Renal cortical epithelial cell (primary cell): ENCODE measurements around the gene CHST10. TPM values are rescaled to one million over a fixed set of nuclear protein-coding genes. Genes with fewer than 3 reads are reported as not detected.
"Not testable (repeated sequence)": the region's sequence is repeated elsewhere in the genome, so short reads cannot be mapped to it uniquely, and the experiment has no call there.

Experiments used
- DNase-seq: peaks from one replicate; pipeline ENCODE4 v3.0.0-alpha.2; 2011; ENCODE audit warnings: low read depth
- total RNA-seq: library from RNA; depleted of rRNA; stranded (reverse); fragments of >200 nt; gene quantifications from 2 replicates; pipeline ENCODE4 v1.2.3, GENCODE V29; 2014

Gene CHST10
- total RNA-seq, 1 donor from 2014 or later, result 18.2 TPM

DNA sequence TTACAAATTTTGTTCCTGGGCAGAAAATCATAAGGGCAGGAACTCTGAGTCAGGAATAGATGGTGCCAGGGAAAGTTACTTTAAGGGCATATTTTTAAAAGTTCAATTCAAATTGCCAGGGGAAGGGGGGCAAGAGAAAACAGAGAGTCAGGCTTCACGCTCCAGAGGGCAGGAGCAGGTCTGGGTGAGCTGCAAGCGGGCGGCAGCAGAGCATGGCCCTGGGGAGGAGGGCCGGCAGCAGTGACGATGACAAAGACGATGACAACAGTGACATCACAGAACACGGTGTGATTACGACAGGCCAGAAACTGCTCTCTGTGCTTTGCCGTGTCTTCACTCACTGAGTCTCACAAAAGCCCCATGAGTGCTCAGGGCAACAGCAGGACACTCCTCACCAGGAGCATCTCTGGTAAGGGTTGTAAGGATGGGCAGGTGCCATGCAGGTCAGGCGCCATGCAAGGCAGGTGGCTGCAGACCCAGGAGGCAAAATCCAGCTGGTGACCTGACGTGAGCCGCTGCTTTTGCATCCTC lies 23.3 kb downstream of the CHST10 start:
- DNase-seq, result peak; percentile 57

GRCh38 chr2:100393362-100393761 lies 24.1 kb downstream of the CHST10 start:
- DNase-seq, result no peak

DNA sequence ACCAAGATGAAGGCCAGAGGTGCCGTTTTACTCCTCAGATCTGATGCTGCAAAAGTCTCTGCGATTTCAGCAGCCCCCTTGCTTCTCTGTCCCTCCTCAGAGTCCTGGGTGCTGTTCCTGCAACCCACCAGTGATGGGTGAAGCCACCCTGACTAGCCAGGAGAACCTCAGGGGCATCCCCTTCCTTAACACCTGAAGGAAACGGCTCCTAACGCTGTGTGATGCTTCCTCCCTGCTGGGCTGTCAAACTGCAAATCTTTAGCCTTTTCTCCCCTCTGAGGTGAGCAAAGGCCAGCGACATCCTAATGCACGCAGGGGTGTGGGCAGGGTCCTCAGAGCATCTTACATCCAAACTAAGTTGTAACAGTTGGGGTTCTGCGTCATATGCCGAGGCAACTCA lies 24.8 kb downstream of the CHST10 start:
- no peak for DNase-seq

GRCh38 chr2:100391735-100392515 lies 25.5 kb downstream of the CHST10 start:
- no peak for DNase-seq

DNA sequence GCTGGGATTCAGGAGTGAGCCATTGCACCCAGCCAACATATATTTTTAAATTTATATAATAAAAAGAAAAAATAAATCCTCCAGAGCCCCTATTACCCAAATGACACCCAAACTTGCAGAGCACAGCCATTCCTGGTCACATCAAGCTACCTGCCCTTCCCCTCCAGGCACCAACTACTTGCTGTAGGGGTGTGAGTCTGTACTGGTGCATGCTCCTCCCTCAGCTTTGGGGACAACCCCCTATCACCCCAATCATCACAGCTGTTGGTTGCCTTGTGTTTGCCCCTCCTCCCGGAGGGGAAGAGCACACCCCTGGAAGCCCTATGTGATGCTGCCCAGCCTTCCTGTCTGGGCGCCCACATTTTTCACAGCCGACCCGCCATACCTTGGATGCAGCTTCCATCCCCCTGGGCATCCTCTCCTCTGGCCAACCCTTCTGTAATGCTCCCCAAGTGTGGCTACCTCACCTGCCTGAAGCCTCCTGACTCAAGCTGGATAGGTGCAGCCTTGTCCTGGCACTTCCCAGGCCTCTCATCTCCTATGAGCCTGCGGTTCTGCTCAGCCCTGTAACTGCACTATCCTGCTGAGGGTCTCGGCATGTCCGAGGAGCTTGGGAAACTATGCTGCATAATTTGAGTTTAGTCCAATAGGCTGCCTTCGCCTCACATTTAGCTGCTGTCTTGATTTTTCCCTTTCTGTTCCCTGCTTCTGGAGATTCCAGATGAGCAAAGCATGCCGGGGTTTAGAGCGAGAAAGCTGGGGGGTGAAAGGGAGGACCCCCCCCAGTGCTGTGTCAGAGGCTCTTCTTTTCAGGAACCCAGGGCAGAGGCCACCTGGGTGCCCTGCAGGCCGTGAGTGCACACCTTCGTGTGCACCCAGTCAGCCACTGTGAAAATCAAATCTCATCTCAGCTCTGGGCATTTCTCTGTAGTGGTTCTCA lies 27.2 kb downstream of the CHST10 start:
- DNase-seq, result no peak

DNA sequence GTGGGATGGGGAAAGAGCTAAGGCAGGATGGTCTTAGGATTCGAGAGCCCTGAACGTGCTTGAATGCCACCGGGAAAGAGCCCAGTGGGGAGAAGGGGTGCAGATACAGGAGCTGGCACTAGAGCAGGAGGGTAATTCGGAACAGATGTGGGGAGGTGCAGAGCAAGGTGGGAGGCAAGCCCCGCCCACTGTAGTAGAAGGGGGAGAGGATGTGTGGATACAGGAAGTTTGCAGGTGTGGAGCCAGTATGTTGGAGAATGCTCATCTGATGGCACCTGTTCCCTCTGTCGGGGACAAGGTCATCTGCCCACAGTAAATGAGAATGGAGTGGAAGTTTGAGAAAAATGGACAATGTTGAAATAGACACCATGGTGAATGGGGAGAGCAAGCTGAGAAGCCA lies 28.8 kb downstream of the CHST10 start:
- no peak for DNase-seq

GRCh38 chr2:100383954-100384353 lies 33.5 kb downstream of the CHST10 start:
- no peak for DNase-seq

GRCh38 chr2:100383306-100383705 lies 34.2 kb downstream of the CHST10 start:
- DNase-seq, result no peak

GRCh38 chr2:100381240-100381639 lies 36.2 kb downstream of the CHST10 start:
- DNase-seq, result peak; percentile 69

DNA sequence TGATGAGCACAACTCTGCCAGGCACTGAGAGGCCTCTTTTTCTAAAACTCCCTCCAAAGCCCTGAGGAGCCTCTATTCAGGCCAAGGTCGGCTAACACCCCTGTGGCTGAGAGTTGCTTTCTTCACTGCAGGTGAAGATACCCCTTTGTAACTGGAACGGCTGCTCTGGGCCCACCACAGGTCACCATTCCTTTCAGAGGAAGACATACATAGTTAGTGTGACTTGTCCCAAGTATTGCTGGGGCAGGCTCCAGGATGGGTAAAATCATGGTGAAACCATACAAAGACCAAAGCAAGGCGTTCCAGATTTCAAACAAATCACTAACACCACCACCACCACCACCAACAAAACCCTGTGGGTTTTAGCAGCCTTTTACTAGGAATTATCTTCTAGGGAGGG lies 36.8 kb downstream of the CHST10 start:
- DNase-seq, result no peak

- no peak for DNase-seq
These were observed 40.6 kb downstream of the CHST10 start for GRCh38 chr2:100376836-100377235.

DNA sequence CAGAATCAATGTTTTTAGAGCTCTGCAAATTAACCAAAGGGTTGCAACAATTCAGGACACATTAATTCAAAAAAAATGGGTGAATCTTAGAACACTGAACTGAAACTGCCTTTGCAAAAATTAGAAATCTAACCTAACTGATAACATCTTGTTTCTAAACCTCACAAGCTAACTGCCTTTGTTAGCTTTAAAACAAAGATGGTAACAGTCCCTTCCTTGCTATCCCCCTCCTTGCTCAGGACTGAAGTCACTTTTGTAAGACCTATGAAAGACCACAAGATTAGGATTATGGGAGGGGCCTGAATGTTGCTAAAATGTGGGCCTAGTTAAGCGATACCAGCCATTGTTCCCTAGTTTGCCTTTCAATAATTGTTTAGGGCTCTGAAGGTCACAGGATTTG lies 50.3 kb downstream of the CHST10 start:
- DNase-seq, result no peak

- DNase-seq, result peak; percentile 95
These were observed 52.0 kb downstream of the CHST10 start for GRCh38 chr2:100365434-100365833.

DNA sequence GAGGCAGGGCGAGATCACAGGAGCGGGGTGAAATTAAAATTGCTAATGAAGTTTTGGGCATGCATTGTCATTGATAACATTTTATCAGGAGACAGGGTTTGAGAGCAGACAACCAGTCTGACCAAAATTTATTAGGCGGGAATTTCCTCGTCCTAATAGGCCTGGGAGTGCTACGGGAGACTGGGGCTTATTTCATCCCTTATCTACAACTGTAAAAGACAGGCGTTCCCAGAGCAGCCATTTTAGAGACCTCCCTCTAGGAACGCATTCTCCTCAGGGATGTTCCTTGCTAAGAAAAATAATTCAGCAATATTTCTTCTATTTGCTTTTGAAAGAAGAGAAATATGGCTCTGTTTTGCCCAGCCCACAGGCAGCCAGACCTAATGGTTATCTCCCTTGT lies 55.2 kb downstream of the CHST10 start:
- DNase-seq, result not testable (repeated sequence)

DNA sequence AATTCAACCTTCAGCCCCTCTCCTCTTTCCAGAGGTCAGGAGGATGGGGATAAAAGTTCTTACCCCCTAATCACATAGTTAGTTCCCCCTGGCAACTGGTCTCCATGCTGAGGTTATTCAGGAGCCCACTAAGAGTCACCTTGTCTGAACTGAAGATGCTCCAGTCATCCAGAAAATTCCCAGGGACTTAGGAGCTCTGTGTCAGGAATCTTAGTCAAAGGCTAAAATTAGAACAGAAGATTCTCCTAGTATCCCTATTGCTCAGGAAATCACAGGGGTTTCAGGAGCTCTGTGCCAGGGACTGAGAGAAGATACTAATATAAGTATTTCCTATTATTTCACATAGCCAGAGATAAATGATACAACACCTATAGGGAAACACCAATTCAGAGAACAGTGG lies 57.9 kb downstream of the CHST10 start:
- DNase-seq, result no peak

DNA sequence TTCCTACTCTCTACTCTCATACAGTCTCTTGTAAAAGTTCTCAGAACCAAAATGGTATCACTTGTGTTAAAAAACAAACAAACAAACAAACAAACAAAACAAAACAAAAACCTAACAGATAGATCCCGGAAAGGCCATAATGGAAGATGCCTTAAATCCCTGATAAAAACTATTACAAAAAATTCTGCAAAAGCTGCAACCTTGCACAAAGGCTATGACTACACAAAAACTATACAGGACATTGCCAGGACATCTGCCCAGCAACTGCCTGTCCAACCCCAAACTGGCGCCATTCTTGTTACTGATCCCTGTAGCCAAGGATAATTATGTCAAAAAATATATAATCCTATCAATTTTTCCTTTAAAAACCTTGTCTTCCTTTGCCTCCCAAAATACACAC lies 58.9 kb downstream of the CHST10 start:
- no peak for DNase-seq

- DNase-seq, result peak; percentile 85
These were observed 64.9 kb downstream of the CHST10 start for GRCh38 chr2:100352521-100352920.

DNA sequence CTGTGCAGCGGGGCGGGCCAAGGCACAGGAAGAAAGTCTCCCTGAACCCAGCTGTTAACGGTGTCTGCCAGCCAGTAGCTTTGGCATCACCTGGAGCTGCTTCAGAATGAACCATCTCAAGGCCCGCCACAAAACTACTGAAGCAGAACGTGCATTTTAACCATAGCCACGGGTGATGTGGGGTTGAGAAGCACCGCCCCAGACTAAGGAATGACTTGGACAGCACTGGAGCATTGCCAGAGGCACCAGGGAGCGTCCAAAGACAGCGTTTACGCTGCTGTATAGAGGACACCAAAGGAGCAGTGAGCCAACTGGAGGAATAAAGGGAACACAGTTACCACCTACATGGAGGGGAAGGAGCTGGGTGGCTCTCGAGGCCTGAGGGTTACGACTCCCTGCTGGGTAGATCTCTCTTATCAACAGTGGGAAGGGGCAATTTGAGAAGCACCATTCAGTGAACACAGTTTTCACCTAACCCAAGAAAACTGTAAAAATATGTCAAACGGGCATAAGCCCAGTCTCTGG lies 66.7 kb downstream of the CHST10 start:
- peak; percentile 66 for DNase-seq

GRCh38 chr2:100345144-100345543 lies 72.3 kb downstream of the CHST10 start:
- DNase-seq, result not testable (repeated sequence)

DNA sequence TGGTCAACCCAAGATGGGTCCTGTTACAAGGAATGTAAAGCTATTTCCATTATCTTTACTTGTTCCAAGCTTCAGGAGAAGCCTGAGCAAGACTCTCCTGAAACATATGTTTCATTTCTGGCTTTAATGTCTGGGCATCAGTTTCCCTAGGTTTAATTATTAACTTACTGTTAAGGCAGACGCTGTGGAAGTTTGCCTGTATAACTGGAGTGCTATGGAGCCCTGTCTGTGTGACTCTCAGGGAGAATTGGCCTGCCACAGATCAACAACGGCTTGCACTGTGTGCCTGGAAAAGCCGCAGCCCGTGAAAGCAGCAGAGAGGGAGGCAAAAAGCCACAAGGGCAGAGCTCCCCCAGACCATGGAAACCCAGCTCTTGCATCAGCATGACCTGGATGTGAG lies 73.0 kb downstream of the CHST10 start:
- no peak for DNase-seq

DNA sequence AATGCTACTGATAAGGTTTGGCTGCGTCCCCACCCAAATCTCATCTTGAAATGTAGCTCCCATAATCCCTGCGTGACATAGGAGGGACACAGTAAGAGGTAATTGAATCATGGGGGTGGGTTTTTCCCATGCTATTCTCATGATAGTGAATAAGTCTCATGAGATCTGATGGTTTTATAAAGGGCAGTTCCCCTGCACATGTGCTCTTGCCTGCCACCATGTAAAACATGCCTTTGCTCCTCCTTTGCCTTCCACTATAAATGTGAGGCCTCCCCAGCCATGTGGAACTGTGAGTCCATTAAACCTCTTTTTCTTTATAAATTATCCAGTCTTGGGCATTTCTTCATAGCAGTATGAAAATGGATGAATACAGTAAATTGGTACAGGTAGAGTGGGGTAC lies 75.0 kb downstream of the CHST10 start:
- not testable (repeated sequence) for DNase-seq
